HG02623 (cell line): ENCODE data around the gene ACAD11.

Source experiments
- ATAC-seq: cut with Tn5 transposase; IDR thresholded peaks from one replicate; pipeline ENCODE4 v1.9.1; 2021; ENCODE audit warnings: moderate library complexity; ENCODE audit not compliant: unreplicated experiment

The ACAD11 gene

GRCh38 chr3:132513057-132513456 lies 146.6 kb downstream of the ACAD11 start:
- no peak for ATAC-seq

GRCh38 chr3:132509506-132509905 lies 150.1 kb downstream of the ACAD11 start:
- no peak for ATAC-seq

- ATAC-seq: no peak
Measured at GRCh38 chr3:132509096-132509495, 150.5 kb downstream of the ACAD11 start.
